Inferior parietal cortex (tissue), 1 donor: ENCODE measurements around the gene SLC2A10.

Source experiments
- DNase-seq: peaks from one replicate; pipeline ENCODE4 v3.0.0-alpha.2; 2016; ENCODE audit errors: extremely low spot score

The SLC2A10 gene

GRCh38 chr20:46735436-46735835, 26.0 kb downstream of the SLC2A10 start:
- no peak for DNase-seq

DNA sequence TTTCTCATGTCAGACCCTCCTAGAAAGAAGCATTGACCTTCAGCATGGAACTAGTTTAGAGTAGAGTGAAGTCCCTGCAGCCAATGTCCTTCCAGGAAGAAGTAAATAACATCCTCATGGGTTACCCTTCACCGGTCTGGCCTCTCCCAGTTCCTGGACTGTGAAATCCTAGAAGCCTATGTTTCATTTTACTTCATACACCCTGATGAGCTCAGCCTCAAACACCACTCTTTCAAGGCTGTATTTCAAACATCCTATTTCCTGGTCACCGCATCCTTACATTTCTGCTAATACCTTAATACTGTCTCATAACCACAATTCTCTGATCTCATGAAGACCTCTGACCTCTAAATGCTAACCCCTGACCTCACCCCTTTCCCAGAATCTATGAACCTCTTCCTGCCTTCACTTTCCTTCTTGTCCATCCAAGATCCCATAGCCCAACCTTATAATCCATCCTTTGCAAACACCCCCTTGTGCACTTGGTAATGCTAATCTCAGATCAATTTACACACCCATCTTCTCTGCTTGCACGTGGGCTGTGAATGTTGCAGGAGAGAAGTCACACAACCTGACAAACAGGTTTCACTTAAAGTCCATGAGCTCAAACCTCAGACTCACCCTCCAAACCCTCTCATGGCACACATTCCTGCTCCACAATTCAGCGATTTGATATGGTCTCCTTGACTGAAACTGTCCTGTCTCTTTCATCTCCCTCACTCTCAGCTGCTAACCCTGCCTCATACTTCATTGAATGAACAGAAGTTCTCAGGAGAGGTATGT, 30.2 kb downstream of the SLC2A10 start:
- DNase-seq: no peak

DNA sequence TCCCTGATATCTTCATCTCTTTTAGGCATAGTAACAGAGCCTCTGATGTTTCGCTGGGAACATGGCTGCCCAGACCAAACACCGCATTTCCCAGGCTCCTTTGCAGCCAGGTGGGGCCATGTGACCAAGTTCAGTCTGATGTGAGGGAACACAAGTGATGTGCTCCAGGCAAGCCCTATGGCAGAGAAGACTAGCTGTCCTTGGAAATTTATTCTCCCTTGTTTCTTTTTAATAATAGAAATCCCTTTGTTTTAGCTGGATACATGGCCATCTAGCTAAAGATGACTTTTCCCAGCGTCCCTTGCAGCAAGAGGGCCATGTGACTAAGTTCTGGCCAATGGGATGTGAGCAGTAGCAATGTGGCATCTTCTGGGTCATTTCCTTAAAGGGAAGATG, 30.8 kb downstream of the SLC2A10 start:
- no peak for DNase-seq

- DNase-seq: no peak
Observed at GRCh38 chr20:46741924-46742668, 32.6 kb downstream of the SLC2A10 start.

GRCh38 chr20:46742669-46743045, 33.2 kb downstream of the SLC2A10 start:
- no peak for DNase-seq

DNA sequence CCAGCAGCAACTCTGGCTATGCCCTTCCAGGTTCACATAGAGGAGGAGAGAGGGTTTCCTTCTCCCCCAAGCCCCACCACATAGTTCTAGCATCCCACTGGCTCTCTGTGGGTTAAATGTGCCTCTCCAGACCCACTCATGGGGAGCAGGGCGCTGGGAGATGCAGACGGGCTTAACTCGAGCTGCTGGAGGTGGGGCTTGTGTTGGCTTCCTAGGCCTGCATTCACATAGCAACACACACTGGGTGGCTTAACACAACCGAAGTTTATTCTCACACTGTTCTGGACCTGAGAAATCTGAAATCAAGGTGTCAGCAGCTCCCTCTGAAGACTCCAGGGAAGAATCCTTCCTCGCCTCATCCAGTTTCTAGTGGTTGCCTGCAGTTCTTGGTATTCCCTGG, 33.6 kb downstream of the SLC2A10 start:
- no peak for DNase-seq

DNA sequence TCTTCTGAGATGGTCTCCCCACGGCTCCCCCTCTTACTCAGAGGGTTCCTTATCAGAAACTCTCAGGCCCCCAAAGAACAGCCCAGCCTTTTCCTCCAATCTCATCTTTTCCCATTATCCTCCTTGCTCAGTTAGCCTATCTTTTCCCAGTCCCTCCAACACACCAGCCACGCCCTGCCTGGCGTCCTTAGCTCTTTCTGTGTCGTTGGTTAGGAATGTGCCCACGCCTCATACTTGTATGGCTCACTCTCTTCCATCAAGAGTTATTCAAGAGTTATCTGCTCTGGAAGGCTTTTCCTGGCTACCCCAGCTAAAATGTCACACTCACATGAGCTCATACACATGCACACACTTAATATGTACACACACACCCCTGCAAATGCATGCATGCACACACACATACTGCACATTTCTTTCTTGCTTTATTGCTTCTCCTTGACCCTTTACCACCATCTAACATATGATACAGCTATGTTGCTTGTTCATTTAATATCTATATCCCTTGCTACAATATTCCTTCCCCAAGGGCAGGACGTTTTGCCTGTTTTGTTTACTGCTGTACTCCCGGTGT, 37.6 kb downstream of the SLC2A10 start:
- no peak for DNase-seq

DNA sequence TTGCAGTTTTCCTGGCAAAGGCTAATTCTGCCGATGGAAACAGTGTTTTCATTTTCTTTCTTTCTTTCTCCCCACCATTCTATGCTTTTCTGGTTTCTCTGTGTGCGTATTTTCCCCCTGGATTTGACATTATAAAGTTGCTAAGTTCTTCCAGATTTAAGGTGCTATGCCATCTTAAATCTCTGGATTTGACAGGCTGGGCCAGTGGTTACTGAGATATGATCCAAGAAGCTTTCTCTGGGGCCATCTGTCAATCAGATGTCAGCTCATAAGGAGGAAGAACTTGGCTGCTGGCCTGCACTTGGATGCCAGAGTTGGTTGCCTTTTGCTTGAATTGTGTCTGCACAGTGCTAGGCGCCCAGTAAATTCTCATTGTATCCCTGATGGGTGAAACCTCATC, 39.7 kb downstream of the SLC2A10 start:
- DNase-seq: no peak

DNA sequence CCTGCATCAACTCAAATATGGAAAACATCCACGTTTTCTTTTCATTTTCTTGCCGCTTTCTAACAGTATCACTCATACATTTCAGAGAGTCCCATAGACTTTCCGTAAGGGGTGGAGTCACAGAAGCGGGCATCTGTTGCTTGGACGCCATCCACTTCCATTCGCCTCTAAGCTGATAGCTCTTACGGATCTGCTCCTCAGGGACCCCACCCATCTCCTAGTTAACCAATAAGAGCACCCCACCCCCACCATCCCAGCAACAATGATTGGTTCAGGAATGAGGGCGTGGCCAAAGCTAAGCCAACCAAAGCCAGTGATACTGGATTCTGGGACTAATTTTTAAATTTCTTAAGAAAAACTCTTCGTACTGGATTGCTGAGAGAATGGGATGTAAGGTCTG, 42.4 kb downstream of the SLC2A10 start:
- no peak for DNase-seq

GRCh38 chr20:46752728-46753127, 43.3 kb downstream of the SLC2A10 start:
- peak; percentile 66 for DNase-seq

GRCh38 chr20:46755483-46756413, 46.3 kb downstream of the SLC2A10 start:
- no peak for DNase-seq

GRCh38 chr20:46756419-46756818, 47.0 kb downstream of the SLC2A10 start:
- DNase-seq: no peak

DNA sequence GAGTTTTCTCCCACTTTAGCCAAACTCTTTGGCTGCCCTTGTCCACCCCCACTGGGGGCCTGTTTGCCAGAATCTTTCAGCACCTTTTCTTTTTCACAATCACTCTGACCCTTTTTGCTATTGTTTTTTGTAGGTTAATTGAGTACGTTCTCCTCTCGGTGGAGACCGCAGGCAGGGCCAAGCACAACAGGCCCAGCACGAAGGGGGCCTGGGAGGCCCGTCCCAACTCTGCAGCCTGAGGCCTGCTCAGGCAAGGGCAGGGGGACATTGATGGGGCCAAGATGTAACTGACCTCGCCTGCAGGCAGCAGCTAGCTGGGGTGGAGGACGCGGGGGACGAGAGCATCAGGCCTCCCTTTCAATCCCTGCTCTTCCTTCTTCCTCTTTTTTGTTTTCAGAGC, 47.7 kb downstream of the SLC2A10 start:
- DNase-seq: no peak

- DNase-seq: peak; percentile 64
Observed at GRCh38 chr20:46757754-46758678, 48.6 kb downstream of the SLC2A10 start.

DNA sequence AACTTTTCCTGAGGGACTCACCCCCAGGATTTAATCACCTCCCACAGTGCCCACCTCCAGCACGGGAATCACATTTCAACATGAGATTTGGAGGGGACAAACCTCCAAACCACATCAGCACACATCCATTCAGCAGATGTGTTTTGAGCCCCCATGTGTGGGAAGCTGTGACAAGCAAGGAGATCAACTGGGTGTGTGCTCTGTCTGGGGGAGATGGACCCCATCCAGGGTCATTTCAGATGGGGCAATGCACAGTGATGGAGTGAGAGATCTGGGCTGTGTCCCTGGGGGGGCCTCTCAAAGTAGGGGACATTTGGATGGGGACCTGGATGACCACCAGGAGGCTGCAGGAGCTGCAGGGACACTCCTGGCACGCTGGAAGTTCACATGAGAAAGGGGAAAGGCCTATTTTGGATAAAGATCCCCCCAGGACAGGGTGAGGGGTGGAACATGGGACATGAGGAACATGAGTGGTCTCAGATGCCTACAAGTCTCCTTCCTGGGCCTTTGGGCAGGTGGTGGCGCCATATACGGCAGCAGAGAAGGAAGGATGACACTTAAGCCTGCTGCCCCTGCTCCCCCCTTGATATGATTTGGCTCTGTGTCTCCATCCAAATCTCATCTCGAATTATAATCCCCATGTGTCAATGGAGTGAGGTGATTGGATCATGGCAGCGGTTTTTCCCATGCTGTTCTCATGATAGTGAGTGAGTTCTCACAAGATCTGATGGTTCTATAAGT, 49.6 kb downstream of the SLC2A10 start:
- DNase-seq: no peak

DNA sequence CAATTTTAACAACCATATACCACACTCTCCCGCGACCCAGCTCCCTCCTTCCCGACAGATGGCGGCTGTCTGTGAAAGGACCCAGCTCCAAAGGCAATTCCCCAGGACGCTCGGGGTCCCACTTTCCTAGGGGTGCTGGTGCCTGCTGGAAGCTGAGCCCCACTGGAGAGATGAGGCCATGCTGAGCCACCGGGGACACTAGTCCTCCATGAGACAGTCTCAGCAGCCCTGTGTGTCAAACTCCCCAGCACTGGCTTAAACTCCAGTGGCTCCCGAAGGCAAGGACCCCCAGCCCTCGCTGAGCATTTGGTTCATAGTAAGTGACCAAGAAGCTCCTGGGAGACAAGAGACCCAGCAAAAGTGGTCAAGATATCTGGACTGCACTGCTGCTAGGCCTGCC, 52.1 kb downstream of the SLC2A10 start:
- no peak for DNase-seq

DNA sequence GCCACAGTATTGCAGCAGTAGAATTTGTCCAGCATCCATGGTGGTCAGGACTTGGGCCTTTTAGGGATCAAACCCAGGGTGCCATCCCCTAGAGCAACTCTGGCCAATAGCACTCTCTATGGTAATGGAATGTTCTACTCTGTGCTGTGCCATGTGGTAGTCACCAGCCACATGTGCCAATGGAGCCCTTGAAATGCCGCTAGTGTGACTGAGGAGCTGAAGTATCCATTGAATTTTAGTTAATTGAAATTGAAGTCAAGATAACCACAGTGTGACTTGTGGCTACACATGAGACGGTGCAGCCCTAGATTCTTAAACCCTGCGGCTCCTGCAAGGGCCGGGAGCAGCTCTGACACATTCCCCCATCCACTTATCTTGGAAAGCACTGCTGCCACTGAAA, 54.6 kb downstream of the SLC2A10 start:
- DNase-seq: no peak

DNA sequence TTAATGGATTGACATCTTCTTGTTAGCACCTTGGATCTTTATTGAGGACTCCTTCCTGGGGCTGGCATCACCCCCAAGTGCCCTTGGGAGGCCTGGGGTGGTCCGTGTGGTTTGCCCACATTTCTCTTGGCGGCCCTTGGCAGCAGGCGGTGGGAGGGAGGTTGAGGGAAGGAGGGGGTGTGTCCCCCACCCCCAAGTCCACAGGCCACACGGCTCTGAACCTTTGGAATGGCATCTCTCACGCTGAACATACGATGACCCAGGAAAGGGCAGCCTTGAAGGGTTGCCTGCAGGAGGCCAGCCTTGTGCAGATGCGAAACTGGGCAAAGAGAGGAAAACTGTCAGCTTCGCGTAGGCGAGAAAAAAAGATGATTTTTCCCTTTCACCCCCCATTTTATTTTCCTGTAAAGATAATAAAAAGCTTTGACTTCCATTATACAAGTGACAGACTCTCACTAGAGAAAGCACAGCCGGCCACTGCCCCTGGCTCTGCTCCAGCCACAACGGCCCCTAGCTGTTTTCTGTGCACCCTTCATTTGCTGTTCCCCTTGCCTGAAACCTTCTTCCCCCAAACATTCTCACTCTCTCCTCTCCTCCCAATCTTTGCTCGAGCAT, 56.2 kb downstream of the SLC2A10 start:
- no peak for DNase-seq

DNA sequence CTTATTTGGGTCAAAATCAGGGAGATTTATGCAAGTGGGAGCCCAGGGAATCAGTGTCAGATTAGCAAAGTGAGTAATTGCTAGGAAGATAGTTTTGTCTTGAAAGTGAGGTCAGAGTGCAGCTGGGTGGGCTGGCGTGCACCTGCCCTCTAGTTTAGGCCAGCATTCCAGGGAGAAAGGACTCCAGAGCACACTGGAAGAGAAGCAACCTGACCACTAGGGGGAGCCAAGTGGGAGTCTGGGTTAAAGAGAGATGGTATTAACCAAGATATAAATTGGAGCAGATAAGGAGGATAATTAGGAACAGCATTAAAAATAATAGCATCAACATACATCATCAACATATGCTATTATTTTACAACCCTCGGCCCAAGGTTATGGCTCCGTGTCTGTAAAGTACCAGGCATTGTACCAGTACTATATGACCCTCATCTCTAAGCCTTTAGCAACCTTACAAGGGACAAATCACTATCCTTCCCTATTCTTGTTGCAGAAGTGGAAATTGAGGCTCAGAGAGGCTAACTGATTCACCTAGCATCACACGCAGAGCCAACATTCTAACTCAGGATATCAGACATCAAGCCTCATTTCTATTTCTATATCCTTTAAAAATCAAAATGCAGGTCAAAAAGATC, 57.8 kb downstream of the SLC2A10 start:
- DNase-seq: no peak
